ENCODE measurements around the gene DCUN1D2. TPM values are rescaled to one million over a fixed set of nuclear protein-coding genes. Genes with fewer than 3 reads are reported as not detected.
"Not testable (repeated sequence)": the region's sequence is repeated elsewhere in the genome, so short reads cannot be mapped to it uniquely, and the experiment has no call there.

Gene DCUN1D2
- total and polyA plus RNA-seq, 2 donors from 2014 or later, result 7.6 to 19.5 TPM

- Histone ChIP-seq H3K27me3 (ENCODE audit: control insufficient read depth, insufficient read depth, low read length) (no peaks in the 10 kb centered on the region), H3K4me1 (ENCODE audit: control insufficient read depth in 2 of 3, insufficient read depth in 2 of 3, low read depth in 1 of 3, low read length in 3 of 3) (no peaks in the 10 kb centered on the region), H3K9me3 (ENCODE audit: control insufficient read depth in 2 of 3, insufficient read depth in 1 of 3, low read length in 3 of 3) (no peaks in the 10 kb centered on the region), H3K4me3 (ENCODE audit: low read length in 3 of 3) (no peak overlapping the region), H3K36me3 (ENCODE audit: control insufficient read depth in 2 of 3, insufficient read depth in 3 of 3, low read length in 3 of 3) (peaks cover 0 to 19% (median 2%) of the 10 kb centered on the region in 3 donors), H3K9ac (ENCODE audit: low read length in 3 of 3) (no peak overlapping the region), H3K27ac (ENCODE audit: low read depth in 2 of 2, low read length in 2 of 2) (no peak overlapping the region)
- DNase-seq (no peak), FAIRE-seq (no peak)
- no peak for TF ChIP-seq CTCF (IDR thresholded peaks at IDR 0.05; ENCODE audit: borderline replicate concordance, extremely low read depth, insufficient read depth)
- intact Hi-C loops (cut with DNase I), result no loop called here
Observed at GRCh38 chr13:113452466-113452865, 38.0 kb downstream of the DCUN1D2 start.

- DNase-seq, result peak in 1 of 5 donors; percentile 64
- H3K4me1 ChIP-seq (ENCODE audit: control insufficient read depth in 2 of 3, insufficient read depth in 2 of 3, low read depth in 1 of 3, low read length in 3 of 3), result no peaks in the 10 kb centered on the region
- H3K36me3 ChIP-seq (ENCODE audit: control insufficient read depth in 2 of 3, insufficient read depth in 3 of 3, low read length in 3 of 3), result peaks cover 0 to 17% (median 2%) of the 10 kb centered on the region in 3 donors
- FAIRE-seq, result no peak
- H3K4me3 ChIP-seq (ENCODE audit: low read length in 3 of 3), result no peak overlapping the region
- no peaks in the 10 kb centered on the region for H3K9me3 ChIP-seq (ENCODE audit: control insufficient read depth in 2 of 3, insufficient read depth in 1 of 3, low read length in 3 of 3)
- no peak for TF ChIP-seq CTCF (IDR thresholded peaks at IDR 0.05; ENCODE audit: borderline replicate concordance, extremely low read depth, insufficient read depth)
- intact Hi-C loops (cut with DNase I), result no loop called here
- no peaks in the 10 kb centered on the region for H3K27me3 ChIP-seq (ENCODE audit: control insufficient read depth, insufficient read depth, low read length)
- H3K9ac ChIP-seq (ENCODE audit: low read length in 3 of 3), result no peak overlapping the region
- H3K27ac ChIP-seq (ENCODE audit: low read depth in 2 of 2, low read length in 2 of 2), result no peak overlapping the region
Observed at GRCh38 chr13:113451951-113452421, 38.5 kb downstream of the DCUN1D2 start.

- intact Hi-C loops (cut with DNase I); H3K9ac ChIP-seq (ENCODE audit: low read length in 3 of 3); H3K4me3 ChIP-seq (ENCODE audit: low read length in 3 of 3); FAIRE-seq; H3K9me3 ChIP-seq (ENCODE audit: control insufficient read depth in 2 of 3, insufficient read depth in 1 of 3, low read length in 3 of 3); H3K27ac ChIP-seq (ENCODE audit: low read depth in 2 of 2, low read length in 2 of 2); H3K4me1 ChIP-seq (ENCODE audit: control insufficient read depth in 2 of 3, insufficient read depth in 2 of 3, low read depth in 1 of 3, low read length in 3 of 3); H3K27me3 ChIP-seq (ENCODE audit: control insufficient read depth, insufficient read depth, low read length): not testable (repeated sequence)
- peak; percentile 12 for TF ChIP-seq CTCF (IDR thresholded peaks at IDR 0.05; ENCODE audit: borderline replicate concordance, extremely low read depth, insufficient read depth)
- peak in 3 of 5 donors; percentile 46 to 70 (median 57) for DNase-seq
- peaks cover 0 to 10% (median 2%) of the 10 kb centered on the region in 3 donors for H3K36me3 ChIP-seq (ENCODE audit: control insufficient read depth in 2 of 3, insufficient read depth in 3 of 3, low read length in 3 of 3)
Observed at GRCh38 chr13:113450861-113451620, 39.5 kb downstream of the DCUN1D2 start.

- H3K4me3 ChIP-seq (ENCODE audit: low read length in 3 of 3); H3K4me1 ChIP-seq (ENCODE audit: control insufficient read depth in 2 of 3, insufficient read depth in 2 of 3, low read depth in 1 of 3, low read length in 3 of 3); H3K9ac ChIP-seq (ENCODE audit: low read length in 3 of 3); H3K27me3 ChIP-seq (ENCODE audit: control insufficient read depth, insufficient read depth, low read length); FAIRE-seq; H3K27ac ChIP-seq (ENCODE audit: low read depth in 2 of 2, low read length in 2 of 2); intact Hi-C loops (cut with DNase I); H3K9me3 ChIP-seq (ENCODE audit: control insufficient read depth in 2 of 3, insufficient read depth in 1 of 3, low read length in 3 of 3); H3K36me3 ChIP-seq (ENCODE audit: control insufficient read depth in 2 of 3, insufficient read depth in 3 of 3, low read length in 3 of 3); DNase-seq: not testable (repeated sequence)
Observed at GRCh38 chr13:113450348-113450744, 40.2 kb downstream of the DCUN1D2 start.
